BLaER1 treated with 17β-estradiol and CSF1 and Interleukin-3, amounts not matched to agents 10 nM and 100 nM (cell line): ENCODE measurements around the gene PTH2.
A peak's percentile ranks its signal among the peaks of the same experiment; 100 is the strongest.
"Not testable (repeated sequence)": the region's sequence is repeated elsewhere in the genome, so short reads cannot be mapped to it uniquely, and the experiment has no call there.

Experiments
- H3K27ac ChIP-seq, 11 experiments: shearing (Covaris generic); formaldehyde crosslinking; 2 replicates each; pipeline ENCODE4 v1.8.1; 2022
- H3K27me3 ChIP-seq, 11 experiments: shearing (Covaris generic); formaldehyde crosslinking; 2 replicates each; pipeline ENCODE4 v1.8.1; 2022
- H3K36me3 ChIP-seq, 11 experiments: shearing (Covaris generic); formaldehyde crosslinking; 2 replicates each; pipeline ENCODE4 v1.8.1; 2022
- H3K4me1 ChIP-seq, 10 experiments: shearing (Covaris generic); formaldehyde crosslinking; 2 replicates each; pipeline ENCODE4 v1.8.1; 2022
- H3K4me2 ChIP-seq, 11 experiments: shearing (Covaris generic); formaldehyde crosslinking; 2 replicates each; pipeline ENCODE4 v1.8.1; 2022
- H3K4me3 ChIP-seq, 10 experiments: shearing (Covaris generic); formaldehyde crosslinking; 2 replicates each; pipeline ENCODE4 v1.8.1; 2022
- H3K9ac ChIP-seq, 11 experiments: shearing (Covaris generic); formaldehyde crosslinking; 2 replicates each; pipeline ENCODE4 v1.8.1; 2022
- H3K9me3 ChIP-seq, 11 experiments: shearing (Covaris generic); formaldehyde crosslinking; replicated peaks in 1 of 11; 2 replicates each; pipeline ENCODE4 v1.8.1; 2022
- H4K20me1 ChIP-seq, 11 experiments: shearing (Covaris generic); formaldehyde crosslinking; 2 replicates each; pipeline ENCODE4 v1.8.1; 2022
- Cebpa-rat ChIP-seq, 11 experiments: shearing (Covaris generic); IDR thresholded peaks; 2 replicates each; pipeline ENCODE4 v1.8.1; 2022

The PTH2 gene

DNA sequence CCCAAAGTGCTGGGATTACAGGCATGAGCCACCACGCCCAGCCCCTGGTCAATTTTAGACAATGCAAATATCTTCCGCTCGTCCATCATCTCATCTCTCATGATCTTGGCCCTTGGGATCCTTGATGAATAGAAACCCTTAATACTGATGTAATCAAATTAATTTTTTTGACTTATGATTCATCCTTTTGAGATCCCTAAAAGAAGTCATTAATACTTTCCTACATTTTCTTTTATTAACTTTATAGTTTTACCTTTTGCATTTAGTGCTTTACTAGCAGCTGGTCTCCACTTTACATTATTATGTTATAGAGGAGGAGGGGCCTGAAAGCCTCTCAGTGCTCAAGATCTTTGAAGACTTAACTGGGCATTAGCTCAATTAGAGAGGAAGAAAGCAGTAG lies 42.9 kb downstream of the PTH2 start:
- TF ChIP-seq Cebpa-rat (IDR thresholded peaks at IDR 0.05): no peak
- Histone ChIP-seq H3K36me3 (no peaks in the 10 kb centered on the region), H3K4me3 (no peak overlapping the region), H3K27me3 (no peaks in the 10 kb centered on the region), H3K4me2 (no peak overlapping the region; a peak in 1 of 22 replicates), H3K4me1 (peaks cover 0 to 23% (median 10%) of the 10 kb centered on the region in 10 experiments; a peak in 10 of 20 replicates), H3K9me3 (peaks cover 22 to 30% (median 24%) of the 10 kb centered on the region in 11 experiments), H3K9ac (no peak overlapping the region), H4K20me1 (no peaks in the 10 kb centered on the region), H3K27ac (no peak overlapping the region)

DNA sequence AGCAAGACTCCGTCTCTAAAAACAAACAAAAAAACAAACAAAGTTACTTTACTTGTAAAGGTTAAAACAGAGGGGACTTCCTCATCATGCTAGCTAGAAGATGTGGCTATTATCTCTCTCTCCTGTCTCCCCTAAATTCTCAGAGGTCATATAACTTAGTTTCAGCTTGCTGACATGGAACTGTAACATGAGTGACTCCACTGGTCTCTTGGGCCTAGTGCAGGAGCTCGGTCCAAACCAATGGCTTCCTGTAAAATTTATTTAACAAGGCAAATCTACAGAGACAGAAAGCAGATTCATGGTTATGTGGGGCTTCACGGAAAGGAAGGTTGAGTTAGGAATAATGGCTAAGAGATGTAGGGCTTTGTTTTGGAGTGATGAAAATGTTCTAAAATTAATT lies 44.7 kb downstream of the PTH2 start:
- peaks cover 0 to 36% (median 20%) of the 10 kb centered on the region in 10 experiments; a peak in 13 of 20 replicates for H3K4me1 ChIP-seq
- no peak overlapping the region for H3K9ac ChIP-seq
- H3K9me3 ChIP-seq: peaks cover 21 to 24% (median 23%) of the 10 kb centered on the region in 11 experiments
- H3K4me3 ChIP-seq: no peak overlapping the region
- H3K27me3 ChIP-seq: no peaks in the 10 kb centered on the region
- no peak for TF ChIP-seq Cebpa-rat (IDR thresholded peaks at IDR 0.05)
- peak overlapping the region in 3 of 11 experiments; percentile 0 to 33 (median 27); a peak in 3 of 22 replicates for H3K4me2 ChIP-seq
- H3K27ac ChIP-seq: no peak overlapping the region
- no peaks in the 10 kb centered on the region for H4K20me1 ChIP-seq
- H3K36me3 ChIP-seq: no peaks in the 10 kb centered on the region

DNA sequence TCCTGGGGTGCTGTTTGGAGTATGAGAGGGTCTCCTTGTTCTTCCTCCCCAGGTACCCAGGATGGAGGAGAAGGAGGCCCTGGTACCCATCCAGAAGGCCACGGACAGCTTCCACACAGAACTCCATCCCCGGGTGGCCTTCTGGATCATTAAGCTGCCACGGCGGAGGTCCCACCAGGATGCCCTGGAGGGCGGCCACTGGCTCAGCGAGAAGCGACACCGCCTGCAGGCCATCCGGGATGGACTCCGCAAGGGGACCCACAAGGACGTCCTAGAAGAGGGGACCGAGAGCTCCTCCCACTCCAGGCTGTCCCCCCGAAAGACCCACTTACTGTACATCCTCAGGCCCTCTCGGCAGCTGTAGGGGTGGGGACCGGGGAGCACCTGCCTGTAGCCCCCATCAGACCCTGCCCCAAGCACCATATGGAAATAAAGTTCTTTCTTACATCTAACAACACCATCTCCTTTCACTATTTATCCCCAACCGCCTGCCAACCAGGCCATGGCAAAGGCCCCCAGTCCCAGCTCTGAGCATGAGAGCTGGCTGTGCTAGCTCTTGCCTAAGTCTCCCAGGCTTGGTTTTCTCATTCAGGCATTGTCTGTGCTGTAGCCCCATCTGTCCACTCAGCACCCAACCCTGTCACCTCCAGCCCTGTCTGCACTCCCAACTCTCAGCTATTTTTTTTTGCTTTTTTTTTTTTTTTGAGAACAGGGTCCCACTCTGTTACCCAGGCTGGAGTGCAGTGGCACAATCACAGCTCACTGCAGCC lies 48.4 kb downstream of the PTH2 start:
- Histone ChIP-seq H3K4me1 (peaks cover 0 to 36% (median 20%) of the 10 kb centered on the region in 10 experiments; a peak in 13 of 20 replicates), H3K9ac (no peak overlapping the region), H3K27me3 (0 out of 22 replicates have a peak, but pooled peaks cover 0 to 4% (median 0%) of the 10 kb centered on the region in 11 experiments), H3K36me3 (peaks cover 0 to 3% (median 0%) of the 10 kb centered on the region in 11 experiments; a peak in 2 of 22 replicates), H3K27ac (no peak overlapping the region), H3K4me3 (no peak overlapping the region), H3K4me2 (peak overlapping the region in 8 of 11 experiments; percentile 6 to 68 (median 41); a peak in 10 of 22 replicates), H4K20me1 (no peaks in the 10 kb centered on the region), H3K9me3 (peaks cover 9 to 20% (median 13%) of the 10 kb centered on the region in 11 experiments)
- no peak for TF ChIP-seq Cebpa-rat (IDR thresholded peaks at IDR 0.05)

GRCh38 chr19:49373174-49373573 lies 50.1 kb downstream of the PTH2 start:
- peak overlapping the region in 8 of 11 experiments; percentile 8 to 68 (median 43); a peak in 12 of 22 replicates for H3K4me2 ChIP-seq
- not testable (repeated sequence) for H3K27ac ChIP-seq, H3K27me3 ChIP-seq

More at GRCh38 chr19:49373174-49373573, 50.1 kb downstream of the PTH2 start:
- not testable (repeated sequence) for H3K9ac ChIP-seq, H3K36me3 ChIP-seq, H3K4me3 ChIP-seq, H4K20me1 ChIP-seq
- Histone ChIP-seq H3K9me3 (peaks cover 26 to 36% (median 30%) of the 10 kb centered on the region in 11 experiments), H3K4me1 (peaks cover 0 to 20% (median 12%) of the 10 kb centered on the region in 10 experiments; a peak in 13 of 20 replicates)
